T-helper 17 cell (primary cell): Measurements from ENCODE around the gene PTBP3. TPM values are rescaled to one million over a fixed set of nuclear protein-coding genes. Genes with fewer than 3 reads are reported as not detected.
A peak's percentile ranks its signal among the peaks of the same experiment; 100 is the strongest.

ENCODE experiments used
- ATAC-seq: fragments of 150-1000 bp; cut with Tn5 transposase; 2 replicates; pipeline ENCODE4 v1.10.0; 2021; ENCODE audit warnings: mild to moderate bottlenecking, moderate library complexity
- DNase-seq, 3 donors: peaks; one replicate each; pipeline versions ENCODE4 v3.0.0 to v3.0.0-alpha.2; 2020 to 2021
- H3K9me3 ChIP-seq: one replicate; pipeline ENCODE4 v1.7.0; 2013; ENCODE audit warnings: low read length, mild to moderate bottlenecking; ENCODE audit not compliant: control insufficient read depth, poor library complexity, severe bottlenecking
- H3K27ac Mint-ChIP-seq: one replicate; pipeline ENCODE4 v1.8.0; 2022; ENCODE audit warnings: mild to moderate bottlenecking, moderate library complexity, mixed read lengths
- H3K27me3 Mint-ChIP-seq: one replicate; pipeline ENCODE4 v1.8.0; 2022; ENCODE audit warnings: mixed read lengths
- H3K36me3 Mint-ChIP-seq: one replicate; pipeline ENCODE4 v1.8.0; 2022; ENCODE audit warnings: low read depth, mixed read lengths
- H3K4me1 Mint-ChIP-seq: one replicate; pipeline ENCODE4 v1.8.0; 2022; ENCODE audit warnings: mild to moderate bottlenecking, mixed read lengths
- H3K4me3 Mint-ChIP-seq: one replicate; pipeline ENCODE4 v1.8.0; 2022; ENCODE audit warnings: mild to moderate bottlenecking, moderate library complexity, mixed read lengths
- total RNA-seq, 4 donors: library from RNA in 2 of 4; stranded (reverse) in 2 of 4; gene quantifications; one replicate each; pipeline ENCODE4 v1.2.3 and lab custom pipeline; 2022 to 2026

The PTBP3 gene
- total RNA-seq, 2 donors from 2014 or later = 132 to 140 TPM

- H3K27ac Mint-ChIP-seq = no peak overlapping the region
Measured at GRCh38 chr9:112188884-112189283, 144.5 kb downstream of the PTBP3 start.

GRCh38 chr9:112187404-112187803 lies 146.0 kb downstream of the PTBP3 start:
- Mint-ChIP-seq H3K36me3 (no peaks in the 10 kb centered on the region), H3K27ac (no peak overlapping the region), H3K4me1 (peaks cover 4% of the 10 kb centered on the region), H3K4me3 (no peak overlapping the region), H3K27me3 (no peaks in the 10 kb centered on the region)
- H3K9me3 ChIP-seq = no peaks in the 10 kb centered on the region
- no peak for DNase-seq
- no peak for ATAC-seq

More at GRCh38 chr9:112188884-112189283, 144.5 kb downstream of the PTBP3 start:
- ATAC-seq = no peak
- Mint-ChIP-seq H3K4me1 (peaks cover 4% of the 10 kb centered on the region), H3K4me3 (no peak overlapping the region), H3K27me3 (no peaks in the 10 kb centered on the region), H3K36me3 (no peaks in the 10 kb centered on the region)
- H3K9me3 ChIP-seq = no peaks in the 10 kb centered on the region
- DNase-seq = no peak

- no peak overlapping the region for H3K27ac Mint-ChIP-seq
- no peaks in the 10 kb centered on the region for H3K27me3 Mint-ChIP-seq
- no peaks in the 10 kb centered on the region for H3K9me3 ChIP-seq
- peaks cover 4% of the 10 kb centered on the region for H3K4me1 Mint-ChIP-seq
- no peak for DNase-seq
- H3K36me3 Mint-ChIP-seq = no peaks in the 10 kb centered on the region
- ATAC-seq = no peak
- H3K4me3 Mint-ChIP-seq = no peak overlapping the region
Measured at GRCh38 chr9:112186695-112187094, 146.7 kb downstream of the PTBP3 start.

GRCh38 chr9:112184946-112185345 lies 148.5 kb downstream of the PTBP3 start:
- Mint-ChIP-seq H3K36me3 (no peaks in the 10 kb centered on the region), H3K27ac (no peak overlapping the region), H3K4me3 (no peak overlapping the region), H3K4me1 (peaks cover 18% of the 10 kb centered on the region), H3K27me3 (no peaks in the 10 kb centered on the region)
- no peak for DNase-seq
- no peak for ATAC-seq
- H3K9me3 ChIP-seq = no peaks in the 10 kb centered on the region

- no peaks in the 10 kb centered on the region for H3K9me3 ChIP-seq
- Mint-ChIP-seq H3K27me3 (no peaks in the 10 kb centered on the region), H3K4me1 (peaks cover 21% of the 10 kb centered on the region), H3K4me3 (no peak overlapping the region), H3K27ac (no peak overlapping the region), H3K36me3 (no peaks in the 10 kb centered on the region)
- no peak for ATAC-seq
- no peak for DNase-seq
Measured at GRCh38 chr9:112184221-112184620, 149.2 kb downstream of the PTBP3 start.

GRCh38 chr9:112180387-112180881 lies 153.0 kb downstream of the PTBP3 start:
- Mint-ChIP-seq H3K36me3 (no peaks in the 10 kb centered on the region), H3K4me3 (peak overlapping the region; percentile 82), H3K4me1 (peaks cover 36% of the 10 kb centered on the region), H3K27ac (peak overlapping the region; percentile 90), H3K27me3 (no peaks in the 10 kb centered on the region)
- H3K9me3 ChIP-seq = no peaks in the 10 kb centered on the region
- DNase-seq (peak in 1 of 3 donors; percentile 27), ATAC-seq (peak; percentile 81)

GRCh38 chr9:112179816-112180215 lies 153.6 kb downstream of the PTBP3 start:
- Mint-ChIP-seq H3K27ac (peak overlapping the region; percentile 90), H3K4me3 (no peak overlapping the region), H3K27me3 (no peaks in the 10 kb centered on the region), H3K36me3 (no peaks in the 10 kb centered on the region), H3K4me1 (peaks cover 38% of the 10 kb centered on the region)
- no peak for DNase-seq
- H3K9me3 ChIP-seq = no peaks in the 10 kb centered on the region
- no peak for ATAC-seq

GRCh38 chr9:112176524-112176923 lies 156.9 kb downstream of the PTBP3 start:
- DNase-seq (peak in 1 of 3 donors; percentile 20), ATAC-seq (peak; percentile 62)
- no peaks in the 10 kb centered on the region for H3K36me3 Mint-ChIP-seq
- peak overlapping the region; percentile 85 for H3K4me3 Mint-ChIP-seq
- H3K27ac Mint-ChIP-seq = peak overlapping the region; percentile 95
- no peaks in the 10 kb centered on the region for H3K9me3 ChIP-seq
- no peaks in the 10 kb centered on the region for H3K27me3 Mint-ChIP-seq
- peaks cover 59% of the 10 kb centered on the region for H3K4me1 Mint-ChIP-seq

GRCh38 chr9:112175796-112176315 lies 157.6 kb downstream of the PTBP3 start:
- peak overlapping the region; percentile 95 for H3K27ac Mint-ChIP-seq
- H3K36me3 Mint-ChIP-seq = no peaks in the 10 kb centered on the region
- ATAC-seq = no peak
- H3K4me3 Mint-ChIP-seq = peak overlapping the region; percentile 85
- no peaks in the 10 kb centered on the region for H3K9me3 ChIP-seq
- H3K4me1 Mint-ChIP-seq = peaks cover 53% of the 10 kb centered on the region
- no peak for DNase-seq
- no peaks in the 10 kb centered on the region for H3K27me3 Mint-ChIP-seq

GRCh38 chr9:112174965-112175795 lies 158.2 kb downstream of the PTBP3 start, which contains the start of gene SUSD1:
Gene SUSD1, minus strand, starts transcription at chr9:112175297. Its CDS starts 62 bp downstream, at chr9:112175235.
- peak; percentile 49 for ATAC-seq
- Mint-ChIP-seq H3K4me1 (peaks cover 50% of the 10 kb centered on the region), H3K27me3 (no peaks in the 10 kb centered on the region), H3K27ac (peak within 1 kb of the TSS; percentile 95), H3K36me3 (no peaks in the 10 kb centered on the region), H3K4me3 (peak within 1 kb of the TSS; percentile 92)
- H3K9me3 ChIP-seq = no peaks in the 10 kb centered on the region
- peak in 2 of 3 donors; percentile 33 to 41 for DNase-seq

GRCh38 chr9:112174222-112174964 lies 159.0 kb downstream of the PTBP3 start:
- peak overlapping the region; percentile 92 for H3K4me3 Mint-ChIP-seq
- H3K4me1 Mint-ChIP-seq = peaks cover 51% of the 10 kb centered on the region
- no peaks in the 10 kb centered on the region for H3K9me3 ChIP-seq
- no peaks in the 10 kb centered on the region for H3K36me3 Mint-ChIP-seq
- H3K27me3 Mint-ChIP-seq = no peaks in the 10 kb centered on the region
- H3K27ac Mint-ChIP-seq = peak overlapping the region; percentile 93
- peak; percentile 53 to 57 (median 57) for DNase-seq
- peak; percentile 80 for ATAC-seq

GRCh38 chr9:112173489-112174221 lies 159.8 kb downstream of the PTBP3 start:
- Mint-ChIP-seq H3K4me1 (peaks cover 57% of the 10 kb centered on the region), H3K36me3 (no peaks in the 10 kb centered on the region), H3K27ac (peak overlapping the region; percentile 93), H3K4me3 (peak overlapping the region; percentile 92), H3K27me3 (no peaks in the 10 kb centered on the region)
- no peaks in the 10 kb centered on the region for H3K9me3 ChIP-seq
- ATAC-seq = no peak
- DNase-seq = no peak
